Measurements from ENCODE around the gene SMIM44.

The SMIM44 gene

DNA sequence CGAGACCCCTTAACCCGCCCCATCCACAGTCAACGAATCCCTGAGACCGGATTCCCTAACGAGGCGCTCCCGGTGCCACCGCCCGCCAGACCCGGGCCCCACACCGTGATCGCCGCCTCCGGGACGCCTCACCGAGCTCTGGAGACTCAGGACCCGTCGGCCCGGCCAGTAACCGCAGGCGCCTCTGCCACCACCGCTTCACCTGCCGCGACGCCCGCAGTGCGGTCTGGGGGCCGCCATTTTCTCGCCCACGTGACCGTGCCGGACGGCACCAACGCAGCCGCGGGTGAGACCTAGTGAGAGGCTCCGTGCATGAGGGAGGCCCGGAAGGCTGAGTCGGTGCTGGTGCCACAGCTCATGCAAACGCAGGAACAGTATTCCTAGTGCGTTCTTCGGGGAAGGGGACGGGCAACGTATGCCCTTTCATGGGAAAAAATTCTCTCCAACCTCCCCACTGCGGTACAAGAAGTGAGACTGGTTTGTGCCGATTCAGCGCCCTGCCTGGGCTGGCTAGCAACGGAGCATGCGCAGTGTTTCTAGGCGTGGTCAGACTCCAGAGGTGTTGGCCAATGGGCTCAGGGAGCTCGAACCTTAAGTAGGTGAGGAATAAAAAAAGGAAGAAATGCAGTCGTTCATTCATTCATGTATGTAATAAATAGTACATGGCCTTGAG, 17.3 kb upstream of the SMIM44 start, which contains the start of gene DOHH:
DOHH (minus strand) TSS at position 246 of the 673 bp plus-strand sequence. CDS start 3,860 bp downstream, outside the sequence.
- DNase-seq (ENCODE audit: low spot score): peak; percentile 98

GRCh38 chr19:3499738-3500428, 16.6 kb upstream of the SMIM44 start:
- no peak for DNase-seq (ENCODE audit: low spot score)

- no peak for DNase-seq (ENCODE audit: low spot score)
Measured at GRCh38 chr19:3497757-3498520, 14.7 kb upstream of the SMIM44 start.

GRCh38 chr19:3496392-3497273, 13.4 kb upstream of the SMIM44 start:
- no peak for DNase-seq (ENCODE audit: low spot score)

- no peak for DNase-seq (ENCODE audit: low spot score)
Measured at GRCh38 chr19:3494559-3494958, 11.3 kb upstream of the SMIM44 start.

DNA sequence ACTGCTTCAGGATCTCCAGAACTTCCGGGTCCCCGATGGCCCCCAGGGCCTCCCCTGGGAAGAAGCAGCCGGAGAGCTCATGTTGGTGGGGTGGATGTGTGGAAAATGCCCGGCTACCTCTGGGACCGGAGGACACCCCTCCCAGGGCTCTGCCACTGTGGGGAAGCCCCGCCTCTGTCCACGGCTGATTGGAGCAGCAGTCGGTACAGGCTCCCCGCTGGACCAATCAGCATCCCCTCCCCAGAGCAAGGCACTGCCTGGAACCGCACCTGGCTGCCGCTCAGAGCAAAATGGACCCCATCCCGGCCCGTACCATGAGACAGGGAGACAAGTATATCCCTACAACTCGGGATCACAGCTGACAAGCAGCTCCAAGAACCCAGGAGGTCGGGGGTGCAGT, 10.8 kb upstream of the SMIM44 start:
- DNase-seq (ENCODE audit: low spot score): peak; percentile 65

DNA sequence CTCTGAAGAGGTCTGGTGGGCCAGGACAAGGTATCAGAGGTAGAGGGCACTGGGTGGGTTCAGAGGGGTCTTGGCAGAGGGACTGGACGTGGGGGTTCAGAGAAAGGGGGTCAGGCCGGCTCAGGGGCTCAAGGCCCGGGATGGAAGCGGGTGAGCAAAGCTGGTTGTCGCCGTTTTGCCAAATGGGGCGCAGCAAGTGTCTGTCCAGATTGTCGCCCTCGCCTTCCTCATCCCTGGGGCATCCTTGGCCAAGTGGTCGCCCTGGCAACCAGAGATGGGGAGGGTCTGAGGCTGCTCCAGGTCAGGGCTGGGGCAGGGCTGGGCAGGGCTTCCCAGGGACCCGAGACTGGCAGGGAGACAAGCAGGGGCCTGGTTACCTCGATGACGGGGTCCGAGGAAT, 10.4 kb upstream of the SMIM44 start:
- no peak for DNase-seq (ENCODE audit: low spot score)

GRCh38 chr19:3492919-3493318, 9.7 kb upstream of the SMIM44 start:
- no peak for DNase-seq (ENCODE audit: low spot score)

DNA sequence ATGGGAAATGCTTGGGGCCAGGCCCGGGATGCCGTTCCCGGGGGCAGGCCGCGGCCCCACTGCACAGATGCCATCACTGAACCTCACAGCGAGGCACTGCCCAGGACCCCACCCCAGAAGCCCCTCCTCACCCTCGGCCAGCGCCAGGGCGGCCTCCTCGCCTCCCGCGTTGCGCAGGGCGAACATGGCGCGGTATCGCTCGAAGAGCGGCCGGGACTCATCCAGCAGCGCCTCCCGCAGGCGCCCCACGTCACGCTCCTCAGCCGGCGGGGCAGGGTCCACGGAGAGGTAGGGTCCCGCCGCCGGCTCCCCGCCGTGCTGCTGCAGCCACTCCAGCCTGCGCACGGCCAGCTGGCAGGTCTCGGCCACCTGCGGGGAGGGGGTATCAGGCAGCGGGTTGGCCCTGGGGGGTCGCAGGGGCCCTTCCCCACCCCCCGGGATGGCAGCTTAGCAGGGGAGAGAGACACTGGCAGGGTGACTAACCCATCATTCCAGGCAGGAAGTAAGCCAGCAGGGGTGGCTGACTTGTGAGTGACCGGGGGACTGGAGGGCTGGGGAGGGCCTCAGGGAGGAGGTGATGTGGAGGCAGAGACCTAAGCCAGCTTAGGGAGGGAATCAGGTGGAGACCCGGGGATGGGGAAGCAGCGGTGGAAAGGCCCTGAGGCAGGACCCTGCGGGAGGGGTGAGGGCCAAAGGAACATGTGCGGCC, 9.0 kb upstream of the SMIM44 start:
- no peak for DNase-seq (ENCODE audit: low spot score)

- no peak for DNase-seq (ENCODE audit: low spot score)
Measured at GRCh38 chr19:3491396-3492119, 8.3 kb upstream of the SMIM44 start.

DNA sequence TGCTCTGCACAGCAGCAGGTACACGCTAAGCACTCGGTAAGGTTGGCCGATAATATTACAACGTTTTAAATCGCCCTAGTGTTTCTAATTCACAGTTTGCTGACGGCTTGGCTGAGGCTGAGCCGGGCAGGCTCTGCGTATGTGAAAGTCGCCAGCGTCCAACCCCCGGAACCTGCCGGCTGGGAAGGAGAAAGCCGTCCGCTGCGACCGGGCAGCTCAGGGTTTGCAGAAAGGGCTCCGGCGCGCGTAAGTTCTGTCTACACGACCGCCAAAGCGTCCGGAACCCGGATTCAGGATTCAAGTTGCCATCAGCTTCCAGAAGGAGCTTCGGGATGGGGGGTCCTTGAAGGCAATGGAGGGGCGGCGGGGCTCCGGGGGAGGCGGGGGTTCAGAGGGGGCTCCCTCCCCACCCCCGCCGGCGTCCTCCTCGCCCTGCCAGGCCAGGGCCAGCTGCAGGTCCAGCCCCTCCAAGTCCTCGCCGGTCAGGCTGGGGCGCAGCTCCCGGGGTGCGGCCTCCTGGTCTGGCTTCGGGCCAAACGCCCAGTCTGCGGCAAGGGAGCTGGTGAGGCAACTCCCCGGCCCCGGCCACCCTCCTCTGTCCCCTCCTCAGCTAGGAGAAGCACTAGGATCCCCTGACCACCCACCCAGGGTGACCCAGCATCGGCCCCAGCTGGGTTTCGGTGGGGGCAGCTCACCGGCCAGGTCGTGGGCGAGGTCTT, 575 bp downstream of the SMIM44 start:
- no peak for DNase-seq (ENCODE audit: low spot score)

GRCh38 chr19:3481241-3482090, 1.8 kb downstream of the SMIM44 start:
- DNase-seq (ENCODE audit: low spot score): no peak

DNA sequence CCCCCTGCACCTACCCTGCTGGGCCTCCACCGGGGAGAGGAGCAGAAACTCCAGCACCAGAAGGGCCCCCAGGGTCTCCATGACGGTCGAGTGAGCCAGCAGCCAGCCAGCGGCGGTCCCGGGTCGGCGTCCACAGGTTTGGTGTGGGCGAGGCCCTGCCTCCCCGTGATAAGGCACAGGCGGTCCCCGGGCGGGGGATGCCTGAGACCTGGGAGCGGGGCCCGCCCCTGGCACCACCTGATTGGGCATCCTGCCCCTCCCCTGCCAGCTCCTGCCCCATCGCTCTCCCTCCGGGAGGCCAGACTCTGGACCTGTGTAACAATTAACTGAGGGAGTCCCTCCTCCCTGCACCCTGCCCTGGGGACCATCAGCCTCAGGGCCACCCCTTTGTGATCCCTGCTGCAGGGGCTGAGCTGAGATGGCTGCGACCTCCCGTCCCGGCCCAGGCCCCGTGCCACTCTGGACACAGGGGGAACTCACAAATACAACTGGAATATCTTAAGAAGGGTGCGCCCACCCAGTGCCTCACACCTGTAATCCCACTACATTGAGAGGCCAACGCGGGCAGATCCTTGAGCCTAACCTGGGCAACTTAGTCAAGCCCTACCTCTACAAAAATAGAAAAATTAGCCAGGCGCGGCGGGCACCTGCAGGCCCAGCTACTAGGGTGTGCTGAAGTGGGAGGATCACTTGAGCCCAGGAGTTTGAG, 2.7 kb downstream of the SMIM44 start, which contains the start of gene SMIM24:
SMIM24 (minus strand) TSS at position 143 of the 709 bp plus-strand sequence; CDS start at position 81, 62 bp downstream.
- DNase-seq (ENCODE audit: low spot score): no peak

DNA sequence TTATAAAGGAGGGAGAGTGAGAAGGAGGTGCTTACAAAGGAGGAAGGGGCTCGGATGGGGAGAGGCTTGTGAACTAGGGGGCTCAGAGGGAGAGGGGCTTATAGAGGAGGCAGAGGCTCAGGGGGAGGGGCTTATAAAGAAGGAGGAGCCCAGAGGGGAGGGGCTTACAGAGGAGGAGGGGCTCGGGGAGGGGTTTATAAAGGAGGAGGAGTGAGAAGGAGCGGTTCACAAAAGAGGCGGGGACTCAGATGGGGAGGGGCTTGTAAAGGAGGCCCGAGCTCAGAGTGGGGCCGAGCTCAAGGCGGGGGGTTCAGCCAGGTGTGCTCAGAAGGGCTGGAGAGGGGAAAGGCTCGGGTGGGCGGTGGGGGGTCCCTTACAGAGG, 3.4 kb downstream of the SMIM44 start:
- no peak for DNase-seq (ENCODE audit: low spot score)

GRCh38 chr19:3479177-3479833, 3.9 kb downstream of the SMIM44 start:
- DNase-seq (ENCODE audit: low spot score): peak; percentile 43

DNA sequence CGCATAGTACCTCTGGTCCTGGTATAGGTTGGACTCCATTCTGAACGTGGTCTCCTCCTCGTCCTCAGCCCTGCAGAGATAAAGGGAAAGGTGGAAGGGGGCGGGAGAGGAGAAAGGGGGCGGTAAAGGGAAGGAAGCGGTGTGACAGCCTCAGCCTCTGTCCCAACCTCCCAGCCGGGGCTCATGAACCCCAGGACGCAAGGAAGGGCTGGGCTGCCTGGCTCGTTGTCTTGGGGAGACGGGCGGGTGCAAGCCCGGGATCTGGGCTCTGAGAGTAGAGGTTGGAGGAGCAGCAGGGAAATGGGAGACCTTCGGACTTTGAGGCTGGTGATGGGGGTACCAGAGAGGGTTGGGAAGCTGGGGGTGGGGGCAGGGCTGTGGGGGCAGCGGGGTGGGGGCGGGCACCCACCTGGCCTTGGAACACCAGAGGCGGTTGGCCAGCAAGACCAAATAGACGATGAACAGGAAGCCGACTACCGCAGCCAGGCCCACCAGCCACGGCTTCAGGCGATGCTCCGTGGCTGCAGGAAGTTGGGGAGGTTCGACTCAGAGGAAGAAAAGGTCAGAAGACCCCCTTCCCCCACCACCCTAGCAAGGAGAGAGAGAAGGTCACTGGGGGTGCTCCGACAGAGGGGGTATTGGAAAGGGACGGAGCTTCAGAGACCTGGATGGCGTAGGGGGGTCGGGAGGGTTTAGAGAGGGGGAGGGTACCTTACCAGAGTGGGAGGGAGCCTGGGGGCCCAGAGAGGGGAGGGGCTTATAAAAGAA, 4.6 kb downstream of the SMIM44 start:
- DNase-seq (ENCODE audit: low spot score): no peak

GRCh38 chr19:3477951-3478350, 5.3 kb downstream of the SMIM44 start:
- no peak for DNase-seq (ENCODE audit: low spot score)
